ENCODE measurements around the gene FAM168A. TPM values are rescaled to one million over a fixed set of nuclear protein-coding genes. Genes with fewer than 3 reads are reported as not detected.
"Not testable (repeated sequence)": the region's sequence is repeated elsewhere in the genome, so short reads cannot be mapped to it uniquely, and the experiment has no call there.

Gene FAM168A
- total RNA-seq, 1 experiment from 2014 or later, result 62.8 TPM

GRCh38 chr11:73582653-73583052 is 15.3 kb downstream of the FAM168A start:
- CTCF ChIA-PET, result no interaction called here
- no peak for ATAC-seq
- no peak for TF ChIP-seq SIN3A (IDR thresholded peaks at IDR 0.05; ENCODE audit: borderline replicate concordance, insufficient read depth, low read depth, low read length)
- Histone ChIP-seq H3K9me3 (ENCODE audit: control insufficient read depth, insufficient read depth, low read depth, low read length) (no peaks in the 10 kb centered on the region), H3K4me3 (ENCODE audit: low read depth in 2 of 2, low read length in 2 of 2) (no peak overlapping the region), H3K27ac (ENCODE audit: low read length) (no peak overlapping the region), H3K27me3 (ENCODE audit: control insufficient read depth, insufficient read depth, low read length) (no peaks in the 10 kb centered on the region), H3K4me1 (ENCODE audit: control insufficient read depth, insufficient read depth, low read length) (0 out of 2 replicates have a peak, but pooled peaks cover 4% of the 10 kb centered on the region), H3K36me3 (ENCODE audit: control insufficient read depth, insufficient read depth, low read length) (no peaks in the 10 kb centered on the region)
- intact Hi-C loops (cut with micrococcal nuclease; ENCODE audit: unreplicated experiment) (no loop called here), in situ Hi-C loops (cut with HindIII; ENCODE audit: low pct_unique_long_range_greater_than_20kb, low sequenced_read_pairs) (no loop called here)
- POLR2A ChIA-PET, result no interaction called here
- no peak for DNase-seq (ENCODE audit: low read depth, low spot score)
- BruUV-seq (replicated peaks), result no TSS peak

GRCh38 chr11:73580749-73581148 is 17.2 kb downstream of the FAM168A start:
- H3K27me3 ChIP-seq (ENCODE audit: control insufficient read depth, insufficient read depth, low read length); ATAC-seq; H3K27ac ChIP-seq (ENCODE audit: low read length); DNase-seq (ENCODE audit: low read depth, low spot score); H3K36me3 ChIP-seq (ENCODE audit: control insufficient read depth, insufficient read depth, low read length); H3K9me3 ChIP-seq (ENCODE audit: control insufficient read depth, insufficient read depth, low read depth, low read length); H3K4me3 ChIP-seq (ENCODE audit: low read depth in 2 of 2, low read length in 2 of 2); BruUV-seq (replicated peaks); intact Hi-C loops (cut with micrococcal nuclease; ENCODE audit: unreplicated experiment); in situ Hi-C loops (cut with HindIII; ENCODE audit: low pct_unique_long_range_greater_than_20kb, low sequenced_read_pairs); H3K4me1 ChIP-seq (ENCODE audit: control insufficient read depth, insufficient read depth, low read length): not testable (repeated sequence)
- ChIA-PET POLR2A (interaction anchor here (0.6 to 0.7 kb wide), 2 partner anchors 32 to 91 kb away, joined by 3 to 6 read pairs; no protein-coding TSS in a partner anchor), CTCF (interaction anchor here (1.3 kb wide), 1 partner anchor 80 kb away, joined by 5 read pairs; no protein-coding TSS in a partner anchor)

- in situ Hi-C loops (cut with HindIII; ENCODE audit: low pct_unique_long_range_greater_than_20kb, low sequenced_read_pairs), result no loop called here
- intact Hi-C loops (cut with micrococcal nuclease; ENCODE audit: unreplicated experiment), result no loop called here
- Histone ChIP-seq H3K27ac (ENCODE audit: low read length) (no peak overlapping the region), H3K36me3 (ENCODE audit: control insufficient read depth, insufficient read depth, low read length) (no peaks in the 10 kb centered on the region), H3K4me1 (ENCODE audit: control insufficient read depth, insufficient read depth, low read length) (0 out of 2 replicates have a peak, but pooled peaks cover 4% of the 10 kb centered on the region), H3K4me3 (ENCODE audit: low read depth in 2 of 2, low read length in 2 of 2) (no peak overlapping the region), H3K27me3 (ENCODE audit: control insufficient read depth, insufficient read depth, low read length) (no peaks in the 10 kb centered on the region), H3K9me3 (ENCODE audit: control insufficient read depth, insufficient read depth, low read depth, low read length) (no peaks in the 10 kb centered on the region)
- CTCF ChIA-PET, result interaction anchor here (1.3 kb wide), 1 partner anchor 81 kb away, joined by 5 read pairs; no protein-coding TSS in a partner anchor
- ATAC-seq, result no peak
- BruUV-seq (replicated peaks), result no TSS peak
- POLR2A ChIA-PET, result no interaction called here
- no peak for TF ChIP-seq SIN3A (IDR thresholded peaks at IDR 0.05; ENCODE audit: borderline replicate concordance, insufficient read depth, low read depth, low read length)
- no peak for TF ChIP-seq CTCF (IDR thresholded peaks at IDR 0.05)
- no peak for TF ChIP-seq POLR2AphosphoS5 (IDR thresholded peaks at IDR 0.05; ENCODE audit: low read depth, low read length)
- TF ChIP-seq, protein P1, sequence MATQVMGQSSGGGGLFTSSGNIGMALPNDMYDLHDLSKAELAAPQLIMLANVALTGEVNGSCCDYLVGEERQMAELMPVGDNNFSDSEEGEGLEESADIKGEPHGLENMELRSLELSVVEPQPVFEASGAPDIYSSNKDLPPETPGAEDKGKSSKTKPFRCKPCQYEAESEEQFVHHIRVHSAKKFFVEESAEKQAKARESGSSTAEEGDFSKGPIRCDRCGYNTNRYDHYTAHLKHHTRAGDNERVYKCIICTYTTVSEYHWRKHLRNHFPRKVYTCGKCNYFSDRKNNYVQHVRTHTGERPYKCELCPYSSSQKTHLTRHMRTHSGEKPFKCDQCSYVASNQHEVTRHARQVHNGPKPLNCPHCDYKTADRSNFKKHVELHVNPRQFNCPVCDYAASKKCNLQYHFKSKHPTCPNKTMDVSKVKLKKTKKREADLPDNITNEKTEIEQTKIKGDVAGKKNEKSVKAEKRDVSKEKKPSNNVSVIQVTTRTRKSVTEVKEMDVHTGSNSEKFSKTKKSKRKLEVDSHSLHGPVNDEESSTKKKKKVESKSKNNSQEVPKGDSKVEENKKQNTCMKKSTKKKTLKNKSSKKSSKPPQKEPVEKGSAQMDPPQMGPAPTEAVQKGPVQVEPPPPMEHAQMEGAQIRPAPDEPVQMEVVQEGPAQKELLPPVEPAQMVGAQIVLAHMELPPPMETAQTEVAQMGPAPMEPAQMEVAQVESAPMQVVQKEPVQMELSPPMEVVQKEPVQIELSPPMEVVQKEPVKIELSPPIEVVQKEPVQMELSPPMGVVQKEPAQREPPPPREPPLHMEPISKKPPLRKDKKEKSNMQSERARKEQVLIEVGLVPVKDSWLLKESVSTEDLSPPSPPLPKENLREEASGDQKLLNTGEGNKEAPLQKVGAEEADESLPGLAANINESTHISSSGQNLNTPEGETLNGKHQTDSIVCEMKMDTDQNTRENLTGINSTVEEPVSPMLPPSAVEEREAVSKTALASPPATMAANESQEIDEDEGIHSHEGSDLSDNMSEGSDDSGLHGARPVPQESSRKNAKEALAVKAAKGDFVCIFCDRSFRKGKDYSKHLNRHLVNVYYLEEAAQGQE (IDR thresholded peaks at IDR 0.05; ENCODE audit: insufficient read depth in 1 of 2, low read depth in 2 of 2, low read length in 1 of 2), result no peak
- TF ChIP-seq TCF7L2 (IDR thresholded peaks at IDR 0.05; ENCODE audit: low read depth, low read length), result no peak
- DNase-seq (ENCODE audit: low read depth, low spot score), result no peak
These were observed 18.1 kb downstream of the FAM168A start for GRCh38 chr11:73579641-73580434.
